Measurements from ENCODE around the gene TIMP2.

DNA sequence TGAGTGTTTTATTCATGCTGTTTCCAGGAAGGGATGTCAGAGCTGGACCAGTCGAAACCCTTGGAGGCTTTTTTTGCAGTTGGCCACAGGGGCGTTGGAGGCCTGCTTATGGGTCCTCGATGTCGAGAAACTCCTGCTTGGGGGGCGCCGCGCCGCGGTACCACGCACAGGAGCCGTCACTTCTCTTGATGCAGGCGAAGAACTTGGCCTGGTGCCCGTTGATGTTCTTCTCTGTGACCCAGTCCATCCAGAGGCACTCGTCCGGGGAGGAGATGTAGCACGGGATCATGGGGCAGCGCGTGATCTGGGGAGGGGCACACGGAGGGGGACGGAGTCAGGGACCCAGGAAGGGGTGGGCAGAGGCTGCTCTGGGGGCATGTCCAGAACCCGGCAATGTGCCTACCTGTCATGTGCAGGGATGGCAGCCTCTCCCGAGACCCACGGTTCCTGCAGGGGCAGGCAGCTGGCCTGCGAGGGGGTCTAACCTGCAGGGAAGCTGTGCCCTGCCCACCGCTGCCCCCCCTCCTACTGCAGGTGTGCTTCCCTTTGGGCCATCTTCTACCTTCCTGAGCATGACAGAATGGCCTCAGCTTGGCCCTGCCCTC, 69.5 kb downstream of the TIMP2 start:
- TF ChIP-seq TAF1 (IDR thresholded peaks at IDR 0.05; ENCODE audit: borderline replicate concordance, insufficient read depth, low read length) (no peak), FOXP2 (optimal IDR thresholded peaks at IDR 0.05; ENCODE audit: borderline replicate concordance, extremely low read depth, extremely low read length, insufficient read depth) (no peak)
- TF ChIP-seq, protein P1, sequence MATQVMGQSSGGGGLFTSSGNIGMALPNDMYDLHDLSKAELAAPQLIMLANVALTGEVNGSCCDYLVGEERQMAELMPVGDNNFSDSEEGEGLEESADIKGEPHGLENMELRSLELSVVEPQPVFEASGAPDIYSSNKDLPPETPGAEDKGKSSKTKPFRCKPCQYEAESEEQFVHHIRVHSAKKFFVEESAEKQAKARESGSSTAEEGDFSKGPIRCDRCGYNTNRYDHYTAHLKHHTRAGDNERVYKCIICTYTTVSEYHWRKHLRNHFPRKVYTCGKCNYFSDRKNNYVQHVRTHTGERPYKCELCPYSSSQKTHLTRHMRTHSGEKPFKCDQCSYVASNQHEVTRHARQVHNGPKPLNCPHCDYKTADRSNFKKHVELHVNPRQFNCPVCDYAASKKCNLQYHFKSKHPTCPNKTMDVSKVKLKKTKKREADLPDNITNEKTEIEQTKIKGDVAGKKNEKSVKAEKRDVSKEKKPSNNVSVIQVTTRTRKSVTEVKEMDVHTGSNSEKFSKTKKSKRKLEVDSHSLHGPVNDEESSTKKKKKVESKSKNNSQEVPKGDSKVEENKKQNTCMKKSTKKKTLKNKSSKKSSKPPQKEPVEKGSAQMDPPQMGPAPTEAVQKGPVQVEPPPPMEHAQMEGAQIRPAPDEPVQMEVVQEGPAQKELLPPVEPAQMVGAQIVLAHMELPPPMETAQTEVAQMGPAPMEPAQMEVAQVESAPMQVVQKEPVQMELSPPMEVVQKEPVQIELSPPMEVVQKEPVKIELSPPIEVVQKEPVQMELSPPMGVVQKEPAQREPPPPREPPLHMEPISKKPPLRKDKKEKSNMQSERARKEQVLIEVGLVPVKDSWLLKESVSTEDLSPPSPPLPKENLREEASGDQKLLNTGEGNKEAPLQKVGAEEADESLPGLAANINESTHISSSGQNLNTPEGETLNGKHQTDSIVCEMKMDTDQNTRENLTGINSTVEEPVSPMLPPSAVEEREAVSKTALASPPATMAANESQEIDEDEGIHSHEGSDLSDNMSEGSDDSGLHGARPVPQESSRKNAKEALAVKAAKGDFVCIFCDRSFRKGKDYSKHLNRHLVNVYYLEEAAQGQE (IDR thresholded peaks at IDR 0.05; ENCODE audit: insufficient read depth in 1 of 2, low read depth in 2 of 2, low read length in 2 of 2): no peak
